ENCODE results near the gene MYOM3.

The MYOM3 gene

DNA sequence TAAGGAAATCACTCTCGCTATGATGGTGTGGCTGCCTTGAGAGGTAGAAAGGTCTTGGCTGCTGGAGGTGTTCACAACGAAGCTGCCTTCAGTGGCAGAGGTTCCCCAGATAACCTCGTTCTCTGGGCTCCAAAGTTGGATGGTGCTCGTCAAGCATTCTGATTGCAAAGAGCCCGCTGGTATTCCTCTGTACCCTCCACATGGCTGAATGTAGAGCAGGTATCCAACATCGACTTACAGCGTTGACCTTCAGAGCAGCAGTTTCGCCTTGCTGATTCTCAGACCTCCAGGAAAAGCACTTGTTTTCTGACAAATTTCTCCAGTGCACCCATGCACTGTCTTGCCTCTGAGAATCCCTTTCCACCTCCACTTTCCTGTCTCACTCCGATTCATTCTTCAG lies 35.3 kb upstream of the MYOM3 start:
- no peak for DNase-seq (ENCODE audit: low read depth)
- TF ChIP-seq, protein P1, sequence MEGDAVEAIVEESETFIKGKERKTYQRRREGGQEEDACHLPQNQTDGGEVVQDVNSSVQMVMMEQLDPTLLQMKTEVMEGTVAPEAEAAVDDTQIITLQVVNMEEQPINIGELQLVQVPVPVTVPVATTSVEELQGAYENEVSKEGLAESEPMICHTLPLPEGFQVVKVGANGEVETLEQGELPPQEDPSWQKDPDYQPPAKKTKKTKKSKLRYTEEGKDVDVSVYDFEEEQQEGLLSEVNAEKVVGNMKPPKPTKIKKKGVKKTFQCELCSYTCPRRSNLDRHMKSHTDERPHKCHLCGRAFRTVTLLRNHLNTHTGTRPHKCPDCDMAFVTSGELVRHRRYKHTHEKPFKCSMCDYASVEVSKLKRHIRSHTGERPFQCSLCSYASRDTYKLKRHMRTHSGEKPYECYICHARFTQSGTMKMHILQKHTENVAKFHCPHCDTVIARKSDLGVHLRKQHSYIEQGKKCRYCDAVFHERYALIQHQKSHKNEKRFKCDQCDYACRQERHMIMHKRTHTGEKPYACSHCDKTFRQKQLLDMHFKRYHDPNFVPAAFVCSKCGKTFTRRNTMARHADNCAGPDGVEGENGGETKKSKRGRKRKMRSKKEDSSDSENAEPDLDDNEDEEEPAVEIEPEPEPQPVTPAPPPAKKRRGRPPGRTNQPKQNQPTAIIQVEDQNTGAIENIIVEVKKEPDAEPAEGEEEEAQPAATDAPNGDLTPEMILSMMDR (conservative IDR thresholded peaks at IDR 0.05; ENCODE audit: low read depth, low read length) = no peak

DNA sequence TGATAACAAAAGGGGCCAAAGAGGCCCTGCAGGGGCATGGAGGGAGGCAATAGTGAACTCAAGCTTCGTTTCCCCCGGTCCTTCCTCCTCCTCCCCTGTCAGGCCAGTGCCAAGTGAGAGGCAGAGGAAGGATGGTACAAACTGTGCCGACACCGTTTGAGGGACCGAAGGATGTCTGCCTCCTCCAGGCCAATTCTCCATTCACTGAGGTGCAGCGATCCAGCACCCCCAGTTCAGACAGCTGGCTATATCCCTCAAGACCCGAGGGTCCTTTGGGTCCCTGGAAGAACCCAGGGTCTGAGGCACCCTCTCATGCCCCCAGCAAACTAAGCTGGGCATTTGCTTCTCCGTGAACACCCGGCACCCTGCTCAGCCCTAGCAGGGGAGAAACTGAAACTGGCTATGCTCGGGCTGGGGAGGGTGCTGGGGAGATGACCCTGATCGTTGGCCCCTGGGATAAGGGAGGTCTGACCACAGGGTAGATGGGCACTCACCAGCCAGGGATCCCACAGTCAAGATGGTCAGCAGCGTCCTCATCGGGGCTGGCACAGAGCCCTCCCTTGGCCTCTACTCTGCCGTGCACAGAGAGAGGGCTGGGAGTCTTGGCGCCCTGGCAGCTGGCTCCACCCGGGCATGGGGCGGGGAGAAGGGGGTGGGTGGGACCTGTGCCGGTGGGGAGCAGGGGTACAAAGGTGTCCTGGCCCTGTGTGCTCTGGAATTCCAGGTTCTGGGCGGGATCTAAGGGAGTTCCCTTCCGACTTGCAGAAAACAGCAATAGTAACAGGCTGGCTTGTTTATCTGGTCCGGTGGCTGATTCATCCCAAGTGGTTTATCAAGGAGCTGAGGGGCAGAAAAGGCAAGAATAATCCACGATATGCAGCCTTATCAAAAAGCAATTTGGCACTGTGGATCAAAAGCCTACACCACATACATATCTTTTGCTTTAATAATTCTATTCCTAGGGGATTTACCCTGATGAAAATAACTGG lies 30.9 kb upstream of the MYOM3 start, which contains the start of gene IL22RA1:
IL22RA1 (minus strand) TSS at position 595 of the 989 bp plus-strand sequence; CDS start at position 537, 58 bp downstream.
- DNase-seq (ENCODE audit: low read depth) = no peak
- TF ChIP-seq, protein P1 (conservative IDR thresholded peaks at IDR 0.05; ENCODE audit: low read depth, low read length) = no peak
- no peak within 1 kb of the TSS for H3K4me3 ChIP-seq (ENCODE audit: low read depth, low read length)

More for the DNA sequence above, 35.3 kb upstream of the MYOM3 start:
- no peak overlapping the region for H3K4me3 ChIP-seq (ENCODE audit: low read depth, low read length)

DNA sequence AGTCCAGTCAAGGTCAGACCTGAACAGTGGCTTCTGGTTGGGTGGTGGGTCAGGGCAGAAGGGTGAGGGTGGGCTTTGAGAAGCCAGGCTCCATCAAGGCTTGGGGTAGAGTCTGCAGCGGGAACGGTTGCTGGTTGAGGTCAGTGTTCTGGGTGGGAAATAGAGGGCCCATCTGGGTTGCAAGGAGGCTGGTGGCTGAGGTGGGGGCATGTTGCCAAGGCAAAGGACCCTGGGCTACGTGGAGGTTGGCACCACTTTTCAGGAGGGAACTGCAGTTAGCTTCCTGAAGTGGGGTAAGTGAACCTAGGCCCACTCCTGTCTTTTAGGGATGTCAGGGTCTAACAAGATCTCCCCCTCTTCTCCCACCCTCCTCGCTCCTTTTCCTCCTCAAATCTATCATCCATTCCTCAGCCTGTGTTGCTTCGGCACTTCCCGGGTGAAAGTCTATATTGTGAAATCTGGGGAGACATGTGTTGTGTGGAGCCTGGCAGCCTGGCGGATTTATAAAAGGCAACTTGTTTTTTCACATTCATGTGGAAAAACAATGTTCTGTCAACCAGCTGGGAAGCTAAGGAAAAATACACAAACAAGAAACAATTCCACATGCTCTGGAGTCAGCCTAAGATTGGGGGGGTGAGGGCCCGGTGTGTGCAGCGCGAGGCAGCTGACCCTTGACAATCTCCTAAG lies 29.5 kb upstream of the MYOM3 start:
- H3K4me3 ChIP-seq (ENCODE audit: low read depth, low read length) = no peak overlapping the region
- no peak for DNase-seq (ENCODE audit: low read depth)
- TF ChIP-seq, protein P1 (conservative IDR thresholded peaks at IDR 0.05; ENCODE audit: low read depth, low read length) = no peak

GRCh38 chr1:24140741-24141181 lies 28.8 kb upstream of the MYOM3 start:
- H3K4me3 ChIP-seq (ENCODE audit: low read depth, low read length) = no peak overlapping the region
- TF ChIP-seq, protein P1 (conservative IDR thresholded peaks at IDR 0.05; ENCODE audit: low read depth, low read length) = no peak
- no peak for DNase-seq (ENCODE audit: low read depth)

DNA sequence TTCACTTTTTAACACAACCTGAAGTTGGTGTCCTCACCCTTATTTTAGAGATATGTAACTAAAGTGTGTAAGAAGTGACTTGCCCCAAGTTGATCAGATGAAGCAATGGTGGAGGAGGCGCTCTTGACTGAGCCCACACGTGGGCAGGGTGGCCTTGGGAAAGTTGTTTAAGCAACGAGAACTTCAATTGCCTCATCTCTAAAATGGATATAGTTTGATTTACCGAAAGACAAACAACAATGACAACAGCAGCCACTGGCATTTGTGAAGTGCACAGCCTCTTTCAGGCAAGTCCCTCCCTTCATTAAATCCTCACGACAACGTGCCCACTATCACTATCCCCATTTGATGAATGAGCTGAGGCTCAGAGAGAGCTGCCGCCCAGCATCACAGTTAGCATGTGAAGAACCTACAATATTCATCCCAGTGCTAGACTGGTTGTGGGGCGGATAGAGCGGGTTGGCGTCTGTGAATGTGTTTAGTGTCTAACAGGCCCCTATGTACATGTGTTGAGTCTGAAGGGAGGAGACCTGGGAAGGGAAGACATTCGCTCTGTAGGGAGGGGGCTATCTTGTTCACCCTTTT lies 28.0 kb upstream of the MYOM3 start:
- TF ChIP-seq, protein P1 (conservative IDR thresholded peaks at IDR 0.05; ENCODE audit: low read depth, low read length) = no peak
- DNase-seq (ENCODE audit: low read depth) = no peak
- H3K4me3 ChIP-seq (ENCODE audit: low read depth, low read length) = no peak overlapping the region

DNA sequence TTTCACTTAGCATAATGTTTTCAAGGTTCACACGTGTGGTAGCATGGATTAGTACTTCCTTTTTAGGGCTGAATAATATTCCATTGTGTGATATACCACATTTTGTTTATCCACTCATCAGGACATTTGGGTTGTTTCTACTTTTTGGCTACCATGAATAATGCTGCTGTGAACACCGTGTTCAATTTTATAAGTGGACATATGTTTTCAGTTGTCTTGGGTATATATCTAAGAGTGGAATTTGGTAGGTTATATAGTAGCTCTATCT lies 27.2 kb upstream of the MYOM3 start:
- no peak for DNase-seq (ENCODE audit: low read depth)
- TF ChIP-seq, protein P1 (conservative IDR thresholded peaks at IDR 0.05; ENCODE audit: low read depth, low read length) = no peak
- no peak overlapping the region for H3K4me3 ChIP-seq (ENCODE audit: low read depth, low read length)
